B cell (primary cell): ENCODE measurements around the gene ADSS1. TPM values are rescaled to one million over a fixed set of nuclear protein-coding genes. Genes with fewer than 3 reads are reported as not detected.

Experiments
- ATAC-seq: fragments of 200-7000 bp; cut with Tn5 transposase; one replicate; pipeline ENCODE4 v1.10.0; 2021; ENCODE audit warnings: low read depth, mild to moderate bottlenecking, moderate number of reproducible peaks, moderate library complexity
- CTCF ChIA-PET: fragments of 350-600 bp; sonication (Branson Sonifier 250); formaldehyde crosslinking; loops from one replicate; lab custom pipeline; 2021; ENCODE audit warnings: antibody characterized with exemption, inconsistent platforms; lab: Charles Lee
- POLR2A ChIA-PET: fragments of 350-600 bp; sonication (Branson Sonifier 250); formaldehyde crosslinking; loops from one replicate; lab custom pipeline; 2021; ENCODE audit warnings: antibody characterized with exemption; lab: Charles Lee
- DNase-seq: peaks from one replicate; pipeline ENCODE4 v3.0.0; 2013
- H2AFZ ChIP-seq: 2 replicates; pipeline ENCODE4 v1.6.1; 2012; ENCODE audit warnings: mild to moderate bottlenecking, low read depth, low read length; ENCODE audit not compliant: insufficient read depth, poor library complexity, severe bottlenecking
- H3K27ac ChIP-seq, 2 donors: 1 replicate in 1 of 2; 2 replicates in 1 of 2; pipeline ENCODE4 v1.5.1; 2012 to 2013; ENCODE audit warnings: low read length in 2 of 2, mild to moderate bottlenecking in 2 of 2, moderate library complexity in 1 of 2
- H3K27me3 ChIP-seq, 4 experiments: fragments of 200-600 bp in 1 of 4; sonication (generic) in 1 of 4; replicated peaks in 1 of 4; 1 replicate in 2 of 4; 2 replicates in 2 of 4; pipeline versions ENCODE4 v1.6.1 to v1.7.0; 2013 to 2016; ENCODE audit warnings: low read length in 3 of 4, mild to moderate bottlenecking in 2 of 4, mixed read lengths in 1 of 4, moderate library complexity in 1 of 4; ENCODE audit not compliant: insufficient read depth in 4 of 4, control insufficient read depth in 3 of 4; ENCODE audit errors: control extremely low read depth in 1 of 4
- H3K36me3 ChIP-seq, 2 experiments: replicated peaks in 1 of 2; 1 replicate in 1 of 2; 2 replicates in 1 of 2; pipeline versions ENCODE4 v1.6.1 to v1.7.1; 2013; ENCODE audit warnings: low read length in 1 of 2; ENCODE audit not compliant: insufficient read depth in 2 of 2, control insufficient read depth in 1 of 2; ENCODE audit errors: control extremely low read depth in 1 of 2, extremely low read depth in 1 of 2
- H3K4me1 ChIP-seq, 2 donors: fragments of 200-600 bp in 1 of 2; sonication (generic) in 1 of 2; 1 replicate in 1 of 2; 2 replicates in 1 of 2; pipeline versions ENCODE4 v1.5.1 to v1.6.1; 2013 to 2017; ENCODE audit warnings: low read length in 2 of 2; ENCODE audit not compliant: control insufficient read depth in 2 of 2, insufficient read depth in 2 of 2
- H3K4me2 ChIP-seq: replicated peaks from 2 replicates; pipeline ENCODE3; 2012; ENCODE audit warnings: mild to moderate bottlenecking, low read depth, low read length; ENCODE audit not compliant: poor library complexity, severe bottlenecking
- H3K4me3 ChIP-seq, 5 experiments: fragments of 200-600 bp in 1 of 5; sonication (generic) in 1 of 5; 1 replicate in 3 of 5; 2 replicates in 2 of 5; pipeline versions ENCODE4 v1.5.1 to v1.7.0; 2011 to 2016; ENCODE audit warnings: low read length in 4 of 5, mild to moderate bottlenecking in 4 of 5, low read depth in 2 of 5, control low read depth in 1 of 5, moderate library complexity in 1 of 5; ENCODE audit not compliant: insufficient read depth in 1 of 5; ENCODE audit errors: control extremely low read depth in 1 of 5, extremely low read depth in 1 of 5
- H3K79me2 ChIP-seq: fragments of 200-600 bp; sonication (generic); one replicate; pipeline ENCODE4 v1.6.0; 2016; ENCODE audit warnings: low read length; ENCODE audit not compliant: control insufficient read depth, insufficient read depth
- H3K9ac ChIP-seq: fragments of 200-600 bp; sonication (generic); 2 replicates; pipeline ENCODE4 v1.6.1; 2017; ENCODE audit warnings: mild to moderate bottlenecking, low read length, moderate library complexity
- H3K9me3 ChIP-seq, 3 donors: one replicate each; pipeline versions ENCODE4 v1.6.1 to v1.7.1; 2013; ENCODE audit warnings: low read length in 2 of 3; ENCODE audit not compliant: control insufficient read depth in 2 of 3, insufficient read depth in 1 of 3; ENCODE audit errors: control extremely low read depth in 1 of 3
- H4K20me1 ChIP-seq: 2 replicates; pipeline ENCODE4 v1.6.0; 2012; ENCODE audit warnings: mild to moderate bottlenecking, low read length; ENCODE audit not compliant: insufficient read depth, control insufficient read depth, poor library complexity, severe bottlenecking
- H3K27ac Mint-ChIP-seq: one replicate; pipeline ENCODE4 v1.8.0; 2021; ENCODE audit warnings: mixed read lengths
- H3K27me3 Mint-ChIP-seq: one replicate; pipeline ENCODE4 v1.8.0; 2021; ENCODE audit warnings: mixed read lengths
- H3K4me1 Mint-ChIP-seq: one replicate; pipeline ENCODE4 v1.8.0; 2021; ENCODE audit warnings: mixed read lengths
- H3K4me3 Mint-ChIP-seq: one replicate; pipeline ENCODE4 v1.8.0; 2021; ENCODE audit warnings: mixed read lengths
- H3K9me3 Mint-ChIP-seq: one replicate; pipeline ENCODE4 v1.8.0; 2022; ENCODE audit warnings: mixed read lengths; ENCODE audit not compliant: insufficient read depth
- CTCF ChIP-seq: fragments of 200-600 bp; IDR thresholded peaks from one replicate; pipeline ENCODE4 v1.8.0; 2022; ENCODE audit warnings: antibody characterized with exemption, mild to moderate bottlenecking
- EZH2 ChIP-seq: IDR thresholded peaks from 2 replicates; pipeline ENCODE4 v1.6.1; 2012; ENCODE audit warnings: borderline replicate concordance, low read depth, mild to moderate bottlenecking, moderate library complexity, low read length; ENCODE audit not compliant: insufficient read depth, poor library complexity, severe bottlenecking
- whole genome bisulfite sequencing: methylation state at CpG from one replicate; pipeline ENCODE4 v1.1.5; 2013; ENCODE audit warnings: missing lambda C conversion rate; ENCODE audit not compliant: insufficient coverage; 5-methylcytosine and 5-hydroxymethylcytosine counted together
- intact Hi-C: fragments of 100-400 bp; cut with micrococcal nuclease; formaldehyde crosslinking; loops from one replicate; pipeline ENCODE4 v1.10.0; 2022
- polyA plus RNA-seq: library from polyadenylated mRNA; depleted of rRNA; stranded (reverse); fragments of >200 nt; gene quantifications from 2 replicates; pipeline ENCODE4 v1.2.3, GENCODE V29; 2012
- total RNA-seq, 2 donors: library from RNA; stranded (reverse); fragments of 120-200 nt in 1 of 2; gene quantifications; 1 replicate in 1 of 2; 2 replicates in 1 of 2; pipeline versions ENCODE4 v1.2.3 to v1.2.4, GENCODE V29; 2013 to 2022

ADSS1 gene
- total and polyA plus RNA-seq, 2 donors (not counting 1 experiment from before 2014, with no cell fraction given): 0.33 to 1.7 TPM

GRCh38 chr14:104784218-104784568, 60.2 kb downstream of the ADSS1 start:
- ChIA-PET POLR2A (no interaction called here), CTCF (no interaction called here)
- TF ChIP-seq CTCF: no peak
- TF ChIP-seq EZH2: no peak
- Histone ChIP-seq H3K36me3 (peaks cover 0 to 14% of the 10 kb centered on the region in 2 experiments), H3K27me3 (no peaks in the 10 kb centered on the region), H3K9ac (no peak overlapping the region), H3K4me2 (no peak overlapping the region), H3K27ac (no peak overlapping the region), H2AFZ (no peak overlapping the region), H3K4me1 (peaks cover 0 to 16% of the 10 kb centered on the region in 2 donors), H4K20me1 (peaks cover 92% of the 10 kb centered on the region), H3K79me2 (peaks cover 47% of the 10 kb centered on the region), H3K4me3 (no peak overlapping the region), H3K9me3 (no peaks in the 10 kb centered on the region)
- Mint-ChIP-seq H3K27ac (no peak overlapping the region), H3K4me1 (no peaks in the 10 kb centered on the region), H3K9me3 (no peaks in the 10 kb centered on the region), H3K4me3 (no peak overlapping the region), H3K27me3 (no peaks in the 10 kb centered on the region)
- DNase-seq (no peak), ATAC-seq (no peak)
- intact Hi-C loops: no loop called here
- WGBS: 99% methylated on average over 9 of the region's 9 CpGs

- H3K4me2 ChIP-seq: no peak overlapping the region
- no peaks in the 10 kb centered on the region for H3K9me3 ChIP-seq
- no peaks in the 10 kb centered on the region for H3K27me3 ChIP-seq
- H3K79me2 ChIP-seq: peaks cover 56% of the 10 kb centered on the region
- no peak for DNase-seq
- peaks cover 93% of the 10 kb centered on the region for H4K20me1 ChIP-seq
- H3K36me3 ChIP-seq: peaks cover 0 to 14% of the 10 kb centered on the region in 2 experiments
- 88% methylated on average over 29 of the region's 36 CpGs for WGBS
- intact Hi-C loops: no loop called here
- ChIA-PET CTCF (no interaction called here), POLR2A (no interaction called here)
- no peak overlapping the region for H3K27ac Mint-ChIP-seq
- H3K4me1 ChIP-seq: peaks cover 0 to 16% of the 10 kb centered on the region in 2 donors
- no peak overlapping the region for H3K27ac ChIP-seq
- H3K4me1 Mint-ChIP-seq: no peaks in the 10 kb centered on the region
- H3K4me3 Mint-ChIP-seq: no peak overlapping the region
- H3K9me3 Mint-ChIP-seq: no peaks in the 10 kb centered on the region
- no peak overlapping the region for H3K4me3 ChIP-seq
- TF ChIP-seq CTCF (no peak), EZH2 (no peak)
- H2AFZ ChIP-seq: no peak overlapping the region
- H3K27me3 Mint-ChIP-seq: no peaks in the 10 kb centered on the region
- ATAC-seq: no peak
- no peak overlapping the region for H3K9ac ChIP-seq
These were observed 61.0 kb downstream of the ADSS1 start for GRCh38 chr14:104784846-104785707.
